Activated T-cell treated with anti-CD3 and anti-CD28 coated beads for 4 hours (primary cell): Measurements from ENCODE around the gene PADI4.
"Not testable (repeated sequence)": the region's sequence is repeated elsewhere in the genome, so short reads cannot be mapped to it uniquely, and the experiment has no call there.

Experiments
- DNase-seq: peaks from one replicate; pipeline ENCODE4 v3.0.0-alpha.2; 2020

The PADI4 gene

DNA sequence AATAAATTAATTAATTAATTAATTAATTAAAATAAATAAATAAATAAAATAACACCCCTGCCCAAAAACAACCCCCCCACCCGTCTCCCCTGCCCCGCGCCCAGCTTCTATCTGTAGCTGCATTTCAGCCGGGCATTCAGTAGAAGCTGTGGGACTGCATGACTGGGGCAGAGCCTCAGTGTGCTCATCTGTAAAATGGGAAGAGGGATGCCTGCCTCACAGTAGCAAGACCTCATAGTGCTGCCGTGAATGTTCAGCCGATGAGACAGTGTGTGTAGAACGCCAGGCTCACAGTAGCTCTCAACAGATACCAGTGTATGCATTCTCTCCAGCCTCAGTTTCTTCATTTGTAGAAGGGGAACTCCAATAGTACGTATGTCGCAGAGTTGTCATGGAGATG is 8.7 kb downstream of the PADI4 start:
- no peak for DNase-seq

DNA sequence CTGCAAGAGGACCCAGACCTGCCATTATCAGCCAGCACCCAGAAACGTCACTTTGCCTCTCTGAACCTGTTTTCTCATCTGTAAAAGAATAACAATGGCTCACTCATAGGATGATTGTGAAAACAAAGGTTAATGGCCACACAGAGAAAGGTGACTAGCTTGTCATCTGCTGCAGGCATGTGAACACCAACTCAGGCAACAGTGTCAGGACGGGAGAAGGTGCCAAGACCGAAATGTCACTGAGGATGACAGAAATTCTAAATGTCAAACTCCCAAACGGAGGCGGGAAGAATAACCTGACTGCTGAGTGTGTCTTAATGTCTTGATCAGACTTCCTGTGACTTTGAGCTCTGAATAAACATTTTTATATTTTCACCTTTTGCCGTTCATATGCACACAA is 10.3 kb downstream of the PADI4 start:
- no peak for DNase-seq

DNA sequence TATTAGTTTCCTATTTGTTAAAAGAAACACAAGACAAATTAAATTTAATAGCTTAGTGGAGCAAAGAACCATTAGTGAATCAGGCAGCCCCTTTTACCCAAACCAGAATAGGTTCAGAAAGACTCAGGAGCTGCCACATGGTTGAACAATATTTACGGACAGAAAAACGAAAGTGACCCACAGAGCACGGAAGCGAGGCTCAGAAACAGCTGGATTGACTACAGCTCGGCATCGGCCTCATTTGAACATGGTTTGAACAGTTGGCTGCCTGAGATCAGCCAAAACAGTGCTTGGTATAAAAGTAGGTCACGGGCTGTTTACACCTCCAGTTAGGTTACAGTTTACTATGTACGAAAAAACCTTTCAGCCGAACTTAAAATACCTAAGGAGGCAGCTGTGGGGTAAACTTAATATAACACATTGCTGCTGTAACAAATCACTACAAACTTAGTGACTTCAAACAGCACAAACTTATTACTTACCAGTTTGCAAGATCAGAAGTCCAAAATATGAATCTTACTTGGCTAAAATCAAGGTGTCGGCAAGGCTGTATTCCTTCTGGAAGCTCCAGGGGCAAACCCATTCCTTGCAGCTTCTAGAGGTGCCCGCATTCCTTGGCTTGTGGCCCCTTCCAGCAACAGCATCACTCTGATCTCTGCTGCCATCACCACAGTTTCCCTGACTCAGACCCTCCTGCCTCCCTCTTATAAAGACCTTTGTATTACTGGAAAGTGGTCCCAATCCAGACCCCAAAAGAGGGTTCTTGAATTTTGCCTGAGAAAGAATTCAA is 11.8 kb downstream of the PADI4 start:
- no peak for DNase-seq

DNA sequence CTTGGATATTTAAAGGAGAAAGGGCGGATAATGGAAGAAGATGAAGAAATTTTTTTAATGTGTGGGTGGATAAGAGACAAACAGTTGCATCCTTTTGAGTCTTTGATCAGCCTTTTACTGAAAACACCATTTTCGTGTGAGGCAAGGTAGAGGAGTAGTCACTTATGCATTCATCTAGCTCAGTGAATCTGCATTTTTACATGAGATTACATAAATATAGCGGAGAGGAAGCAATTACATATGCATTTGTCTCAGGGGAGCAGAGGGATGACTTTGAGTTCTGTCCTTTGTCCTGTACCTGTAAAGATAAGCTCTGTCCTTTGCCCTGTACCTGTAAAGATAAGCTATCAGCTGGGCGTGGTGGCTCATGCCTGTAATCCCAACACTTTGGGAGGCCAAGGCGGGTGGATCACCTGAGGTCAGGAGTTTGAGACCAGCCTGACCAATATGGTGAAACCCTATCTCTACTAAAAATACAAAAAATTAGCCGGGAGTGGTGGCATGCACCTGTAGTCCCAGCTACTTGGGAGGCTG is 13.9 kb downstream of the PADI4 start:
- not testable (repeated sequence) for DNase-seq

DNA sequence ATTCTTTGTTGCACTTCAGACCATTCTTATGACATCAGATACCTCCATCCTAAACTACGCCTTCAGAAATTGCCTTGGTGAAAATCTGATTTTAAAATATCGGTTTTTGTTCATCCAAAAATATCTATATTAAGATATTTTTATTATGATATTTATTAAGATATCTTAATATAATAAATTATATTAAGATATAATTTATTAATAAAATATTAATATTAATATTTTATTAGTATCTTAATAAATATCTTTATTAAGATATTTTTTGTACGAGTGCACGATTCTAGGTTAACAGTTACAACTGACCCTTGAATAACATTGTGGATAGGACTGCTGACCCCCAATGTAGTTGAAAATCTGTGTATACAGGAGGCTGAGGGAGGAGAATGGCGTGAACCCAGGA is 20.9 kb downstream of the PADI4 start:
- DNase-seq: no peak

DNA sequence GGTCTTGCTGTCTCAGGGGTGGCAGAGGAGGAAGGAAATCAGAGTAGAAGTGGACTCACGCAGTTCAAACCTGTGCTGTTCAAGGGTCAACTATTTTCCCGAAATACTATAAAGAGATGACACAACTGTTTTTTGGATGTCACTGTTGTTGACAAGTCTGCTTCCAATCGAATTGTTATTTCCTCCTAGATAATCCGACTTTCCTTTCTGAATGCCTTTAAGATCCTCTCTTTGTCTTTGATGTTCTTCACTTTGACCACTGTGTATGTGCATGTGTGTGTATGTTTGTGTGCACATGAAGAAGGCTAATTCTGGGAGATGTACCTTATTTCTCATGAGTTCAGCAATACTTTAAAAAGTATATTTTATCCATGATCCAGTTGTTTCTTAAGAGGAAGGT is 21.6 kb downstream of the PADI4 start:
- no peak for DNase-seq

DNA sequence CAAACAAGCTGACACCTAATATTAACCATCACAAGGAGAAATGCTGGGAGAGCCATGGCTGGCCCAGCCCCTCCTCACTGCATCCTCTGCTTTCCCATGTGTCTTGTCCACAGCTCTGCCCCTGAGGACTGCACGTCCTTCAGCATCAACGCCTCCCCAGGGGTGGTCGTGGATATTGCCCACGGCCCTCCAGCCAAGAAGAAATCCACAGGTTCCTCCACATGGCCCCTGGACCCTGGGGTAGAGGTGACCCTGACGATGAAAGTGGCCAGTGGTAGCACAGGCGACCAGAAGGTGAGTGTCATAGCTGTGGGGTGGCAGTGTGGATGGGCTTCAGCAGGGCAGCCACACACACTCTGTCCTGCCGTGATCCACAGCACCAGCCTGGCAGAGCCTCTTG is 22.9 kb downstream of the PADI4 start:
- DNase-seq: no peak

DNA sequence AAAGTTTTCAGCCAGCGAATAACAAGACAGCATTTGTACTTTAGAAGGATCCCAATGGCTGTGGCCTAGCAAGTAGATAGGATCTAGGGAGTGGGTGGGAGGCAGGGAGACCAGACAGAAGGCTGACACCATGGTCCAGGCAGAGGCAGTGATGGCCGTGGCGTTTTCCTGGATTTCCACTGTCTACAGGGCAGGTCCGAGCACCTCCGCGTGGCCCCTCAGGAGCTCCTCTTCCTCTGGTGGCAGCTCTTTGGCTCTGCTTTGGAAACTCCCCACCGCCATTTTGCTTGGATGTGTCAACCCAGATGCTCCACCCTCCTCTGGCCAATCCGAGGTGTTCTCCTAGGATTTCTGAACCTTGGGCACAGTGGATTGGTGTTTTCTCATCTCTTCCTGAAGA is 25.1 kb downstream of the PADI4 start:
- DNase-seq: no peak

DNA sequence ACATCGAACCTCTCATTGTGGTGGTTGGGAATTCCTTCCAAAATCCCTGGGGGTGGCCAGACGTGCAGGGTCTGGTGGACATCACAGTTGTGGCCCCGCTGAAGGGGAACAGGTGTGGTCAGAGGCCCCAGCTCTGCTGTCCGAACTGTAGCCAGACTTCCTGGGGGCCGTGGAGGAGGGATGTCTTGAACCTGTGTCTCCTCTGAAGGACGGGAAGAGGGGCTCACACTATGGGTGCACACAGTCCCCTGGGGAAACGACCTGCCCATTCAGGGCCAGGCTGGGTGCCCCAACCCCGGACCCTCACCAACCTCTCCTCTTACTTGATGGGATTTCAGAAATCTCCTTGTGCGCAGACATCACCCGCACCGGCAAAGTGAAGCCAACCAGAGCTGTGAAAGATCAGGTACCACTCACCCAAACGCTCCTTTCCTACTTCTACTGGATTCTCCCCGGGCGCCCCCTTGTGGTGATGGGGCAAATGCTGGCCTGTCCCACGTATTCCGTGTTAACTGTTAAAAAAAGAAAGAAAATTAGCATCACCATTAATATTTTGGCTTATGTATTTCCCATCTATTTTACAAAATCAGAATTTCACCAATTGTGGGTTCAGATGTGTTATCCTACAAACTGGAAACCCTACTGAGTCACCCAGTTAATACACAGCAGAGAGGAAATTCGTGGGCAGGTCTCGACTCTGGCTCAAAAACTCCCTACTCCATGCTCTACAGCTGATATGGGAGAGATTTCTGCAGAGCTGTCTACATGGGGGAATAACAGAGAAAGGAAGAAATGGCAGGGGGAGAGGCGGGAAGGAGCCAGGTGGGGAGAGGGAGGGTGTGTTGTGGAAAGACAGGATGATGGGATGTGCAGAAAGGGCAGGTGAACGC is 28.1 kb downstream of the PADI4 start:
- DNase-seq: peak; percentile 57

DNA sequence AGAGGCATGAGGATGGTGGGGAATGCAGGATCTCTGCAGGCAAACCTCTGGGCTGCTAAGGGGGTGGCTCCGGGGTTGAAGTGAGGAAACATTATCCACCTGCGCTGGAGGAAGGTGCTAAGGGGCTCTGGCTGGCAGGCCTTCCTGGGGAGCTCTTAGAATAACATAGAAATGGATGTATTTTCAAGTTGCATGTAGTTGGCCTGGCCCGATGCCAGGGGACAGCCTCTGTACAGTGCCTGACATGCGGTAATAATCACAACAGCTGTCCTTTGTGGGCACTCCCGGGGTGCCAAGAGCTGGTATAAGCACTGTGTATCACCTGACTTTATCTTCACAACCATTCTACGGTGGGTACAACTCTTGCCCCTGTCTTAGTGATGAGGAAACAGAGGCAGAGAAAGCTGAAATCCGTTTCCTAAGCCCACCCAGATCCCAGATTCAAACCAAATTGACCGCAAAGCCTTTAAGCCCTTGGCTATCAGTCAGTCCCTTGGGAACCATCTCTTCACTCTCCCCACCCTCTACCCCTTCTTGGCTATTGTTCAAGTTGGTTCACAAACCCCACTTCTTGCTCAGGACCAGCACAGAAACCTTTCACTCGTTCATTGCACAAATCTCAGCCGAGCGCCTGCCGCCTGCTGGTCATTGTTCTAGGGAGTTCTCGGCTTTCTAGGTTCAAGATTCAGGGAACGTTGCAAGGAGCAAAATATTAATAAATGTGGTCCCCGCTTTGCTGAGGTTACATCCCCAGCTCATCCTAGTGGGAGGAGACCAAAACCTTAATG is 30.9 kb downstream of the PADI4 start:
- DNase-seq: no peak

DNA sequence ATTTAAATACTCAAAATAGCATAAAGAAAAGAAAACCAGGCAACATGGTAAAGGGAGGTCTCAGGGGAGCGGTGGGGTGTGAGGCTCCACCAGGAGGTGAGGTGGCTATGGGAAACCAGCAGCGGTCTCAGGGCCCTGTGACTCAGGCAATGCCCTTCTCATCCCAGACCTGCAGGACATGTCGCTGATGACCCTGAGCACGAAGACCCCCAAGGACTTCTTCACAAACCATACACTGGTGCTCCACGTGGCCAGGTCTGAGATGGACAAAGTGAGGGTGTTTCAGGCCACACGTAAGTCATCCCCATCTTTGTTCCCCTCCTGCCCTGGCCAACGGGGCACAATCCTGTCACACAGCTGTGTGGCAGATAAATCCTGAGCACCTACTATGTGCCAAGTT is 31.5 kb downstream of the PADI4 start:
- DNase-seq: no peak

DNA sequence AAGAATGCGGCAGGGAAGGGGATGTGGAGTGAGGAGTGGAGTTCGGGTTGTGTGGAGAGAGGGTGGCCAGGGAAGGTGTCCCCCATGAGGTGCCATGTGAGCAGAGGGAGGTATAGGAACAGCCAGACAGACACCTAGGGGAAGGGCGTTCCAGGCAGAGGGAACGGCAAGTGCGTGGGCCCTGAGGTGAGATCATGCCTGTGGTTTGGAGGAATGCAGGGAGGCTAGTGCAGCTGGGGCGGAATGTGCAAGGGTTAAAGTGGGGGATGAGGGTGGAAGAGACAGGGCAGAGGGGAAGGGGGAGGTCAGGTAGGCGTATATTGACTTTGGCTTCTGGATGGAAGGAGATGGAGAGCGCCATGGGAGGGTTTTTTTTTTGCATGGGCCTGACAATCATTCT is 32.4 kb downstream of the PADI4 start:
- no peak for DNase-seq

DNA sequence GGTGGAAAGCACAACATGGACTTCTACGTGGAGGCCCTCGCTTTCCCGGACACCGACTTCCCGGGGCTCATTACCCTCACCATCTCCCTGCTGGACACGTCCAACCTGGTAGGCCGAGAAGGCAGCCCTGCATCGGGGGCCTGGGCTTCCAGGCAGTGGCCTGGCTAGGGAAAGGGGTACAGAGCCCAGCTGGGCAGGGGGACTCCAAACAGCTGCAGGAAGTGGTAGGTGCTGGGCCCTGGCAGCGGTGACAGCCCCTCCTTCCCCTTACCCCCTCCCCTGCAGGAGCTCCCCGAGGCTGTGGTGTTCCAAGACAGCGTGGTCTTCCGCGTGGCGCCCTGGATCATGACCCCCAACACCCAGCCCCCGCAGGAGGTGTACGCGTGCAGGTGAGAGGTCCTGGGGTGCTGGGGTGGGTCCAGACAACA is 34.0 kb downstream of the PADI4 start:
- no peak for DNase-seq

DNA sequence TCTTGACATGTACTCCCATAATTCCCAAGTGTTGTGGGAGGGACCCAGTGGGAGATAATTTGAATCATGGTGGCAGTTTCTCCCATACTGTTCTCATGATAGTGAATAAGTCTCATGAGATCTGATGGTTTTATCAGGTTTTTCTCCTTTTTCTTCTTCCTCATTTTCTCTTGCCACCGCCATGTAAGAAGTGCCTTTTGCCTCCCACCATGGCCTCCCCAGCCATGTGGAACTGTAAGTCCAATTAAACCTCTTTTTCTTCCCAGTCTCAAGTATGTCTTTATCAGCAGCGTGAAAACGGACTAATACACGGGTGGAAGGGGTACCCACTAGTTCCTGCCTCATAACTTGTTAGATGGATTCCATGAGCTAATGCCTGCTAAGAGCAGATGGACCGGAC is 37.5 kb downstream of the PADI4 start:
- not testable (repeated sequence) for DNase-seq

DNA sequence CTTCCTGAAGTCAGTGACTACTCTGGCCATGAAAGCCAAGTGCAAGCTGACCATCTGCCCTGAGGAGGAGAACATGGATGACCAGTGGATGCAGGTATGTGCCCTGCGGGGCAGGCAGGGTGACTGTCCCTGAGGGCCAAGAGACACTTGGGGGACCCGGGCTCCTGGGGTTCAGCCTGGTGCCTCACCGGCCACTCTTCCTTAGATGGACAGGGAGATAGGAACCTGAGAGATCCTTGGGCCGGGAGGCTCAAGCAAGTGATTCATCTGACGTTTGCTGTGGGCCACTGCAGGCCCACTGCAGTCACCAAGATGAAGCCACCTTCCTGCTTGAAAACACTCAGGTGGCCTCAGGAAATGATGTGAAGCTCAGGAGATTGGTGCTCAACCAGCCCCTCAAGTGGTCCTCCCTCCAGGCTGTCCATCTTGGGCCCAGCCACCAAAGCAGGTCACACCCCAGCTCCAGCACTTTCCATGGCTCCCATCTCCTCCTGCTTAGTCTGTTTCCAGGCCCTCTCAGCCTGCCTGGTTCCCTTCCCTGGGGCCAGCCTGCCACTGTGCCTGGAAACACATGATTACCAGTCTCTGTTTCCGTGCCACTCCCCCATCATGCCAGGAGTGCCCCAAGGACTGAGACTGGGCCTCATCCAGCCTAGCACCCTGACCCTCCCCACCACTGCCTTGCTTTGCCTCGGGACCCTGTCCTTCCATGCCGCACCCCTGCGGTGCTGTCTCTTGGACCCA is 38.2 kb downstream of the PADI4 start:
- no peak for DNase-seq

DNA sequence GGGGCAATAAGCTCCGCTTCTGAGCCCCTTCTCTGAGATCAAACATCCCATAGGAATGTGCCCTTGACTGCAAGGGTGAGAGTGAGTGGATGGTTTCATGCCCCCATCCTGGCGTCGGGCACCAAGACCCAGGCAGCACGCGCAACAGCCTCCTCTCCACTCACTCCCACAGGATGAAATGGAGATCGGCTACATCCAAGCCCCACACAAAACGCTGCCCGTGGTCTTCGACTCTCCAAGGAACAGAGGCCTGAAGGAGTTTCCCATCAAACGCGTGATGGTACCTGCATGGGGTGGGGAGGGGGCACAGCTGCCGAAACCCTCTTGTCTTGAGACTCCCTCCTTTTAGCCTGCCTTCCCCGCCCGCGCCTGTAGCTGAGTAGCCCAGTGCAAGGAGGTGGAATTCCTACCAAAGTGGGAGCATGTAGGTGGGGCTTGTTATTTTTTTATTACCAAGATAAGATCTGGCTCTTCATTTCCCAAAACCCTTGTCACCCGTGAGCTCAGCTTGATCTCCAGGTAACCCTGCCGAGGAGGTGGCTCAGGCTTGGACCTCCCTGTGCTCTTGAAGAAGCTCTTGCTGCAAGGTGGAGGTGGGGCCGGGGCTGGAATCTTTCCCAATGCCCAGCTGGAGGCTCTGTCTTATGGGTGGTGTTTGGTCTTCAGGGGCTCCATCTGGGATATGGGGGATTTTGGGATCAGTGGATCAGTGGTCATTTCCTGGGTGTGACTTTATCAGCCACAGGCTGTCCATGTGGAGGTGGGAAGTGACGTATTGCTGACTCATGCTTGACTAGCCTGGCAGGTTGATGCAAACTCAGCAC is 40.0 kb downstream of the PADI4 start:
- DNase-seq: no peak

DNA sequence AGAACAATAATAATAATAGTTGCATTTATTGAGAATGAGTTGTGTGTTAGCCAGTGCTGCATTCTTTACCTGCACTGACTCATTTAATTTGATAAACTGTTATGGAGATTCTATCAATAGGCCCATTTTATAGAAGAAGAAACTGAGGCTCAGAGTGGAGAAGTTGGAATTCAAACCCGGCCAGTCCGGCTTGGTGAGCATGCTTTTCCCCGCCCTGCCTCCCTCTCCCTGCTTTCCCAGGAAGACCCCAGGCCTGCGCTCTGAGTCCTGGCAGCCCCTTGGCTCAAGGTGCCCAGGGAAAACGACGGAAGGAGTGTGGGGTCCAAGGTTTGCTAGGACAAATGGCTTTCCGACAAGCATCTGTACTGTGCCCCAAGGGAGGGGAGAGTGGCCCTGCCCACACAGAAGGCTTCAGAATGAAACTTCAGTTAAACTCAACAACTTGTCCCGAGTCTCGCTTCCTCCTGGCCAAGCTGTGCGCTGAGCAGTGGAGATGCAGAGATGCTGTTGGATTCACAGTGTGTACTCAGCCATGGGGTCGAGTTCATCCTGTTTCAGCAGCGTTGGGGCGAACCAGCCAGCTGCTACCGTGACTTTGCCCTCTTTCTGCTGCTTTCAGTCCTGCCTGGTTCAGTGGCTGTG is 40.7 kb downstream of the PADI4 start:
- DNase-seq: no peak

DNA sequence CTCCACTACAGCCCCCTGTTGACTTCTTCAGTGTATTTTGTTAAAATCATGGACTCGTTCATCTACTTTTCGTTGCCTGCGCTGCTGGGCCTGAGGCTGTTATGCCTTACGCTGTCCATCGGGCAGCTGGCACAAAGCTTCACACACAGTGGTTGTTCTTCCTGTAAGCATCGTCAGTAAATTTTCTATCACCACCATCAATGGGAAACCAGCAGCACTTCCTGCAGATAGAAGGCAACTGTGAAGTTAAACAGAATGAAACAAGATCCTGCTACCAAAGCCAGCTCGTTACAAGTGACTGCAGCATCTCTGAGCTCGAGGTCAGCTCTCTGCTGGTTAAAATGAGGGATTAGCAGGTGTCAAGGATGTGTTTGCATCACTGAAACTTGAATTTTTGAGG is 42.1 kb downstream of the PADI4 start:
- no peak for DNase-seq

DNA sequence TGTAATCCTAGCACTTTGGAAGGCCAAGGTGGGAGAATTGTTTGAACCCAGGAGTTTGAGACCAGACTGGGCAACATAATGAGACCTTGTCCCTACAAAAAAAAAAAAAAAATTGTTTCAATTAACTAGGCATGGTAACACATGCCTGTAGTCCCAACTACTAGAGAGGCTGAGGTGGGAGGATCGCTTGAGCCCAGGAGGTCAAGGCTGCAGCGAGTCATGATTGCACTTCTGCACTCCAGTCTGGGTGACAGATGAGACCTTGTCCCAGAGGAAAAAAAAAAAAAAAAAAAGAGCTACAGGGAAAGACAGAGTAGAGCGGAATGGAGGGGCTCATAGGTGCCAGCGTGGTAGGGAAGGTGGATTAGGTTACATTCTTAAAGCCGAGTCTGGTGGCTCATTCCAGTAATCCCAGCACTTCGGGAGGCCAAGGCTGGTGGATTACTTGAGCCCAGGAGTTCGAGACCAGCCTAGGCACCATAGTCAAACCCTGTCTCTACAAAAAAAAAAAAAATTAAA is 43.0 kb downstream of the PADI4 start:
- no peak for DNase-seq

DNA sequence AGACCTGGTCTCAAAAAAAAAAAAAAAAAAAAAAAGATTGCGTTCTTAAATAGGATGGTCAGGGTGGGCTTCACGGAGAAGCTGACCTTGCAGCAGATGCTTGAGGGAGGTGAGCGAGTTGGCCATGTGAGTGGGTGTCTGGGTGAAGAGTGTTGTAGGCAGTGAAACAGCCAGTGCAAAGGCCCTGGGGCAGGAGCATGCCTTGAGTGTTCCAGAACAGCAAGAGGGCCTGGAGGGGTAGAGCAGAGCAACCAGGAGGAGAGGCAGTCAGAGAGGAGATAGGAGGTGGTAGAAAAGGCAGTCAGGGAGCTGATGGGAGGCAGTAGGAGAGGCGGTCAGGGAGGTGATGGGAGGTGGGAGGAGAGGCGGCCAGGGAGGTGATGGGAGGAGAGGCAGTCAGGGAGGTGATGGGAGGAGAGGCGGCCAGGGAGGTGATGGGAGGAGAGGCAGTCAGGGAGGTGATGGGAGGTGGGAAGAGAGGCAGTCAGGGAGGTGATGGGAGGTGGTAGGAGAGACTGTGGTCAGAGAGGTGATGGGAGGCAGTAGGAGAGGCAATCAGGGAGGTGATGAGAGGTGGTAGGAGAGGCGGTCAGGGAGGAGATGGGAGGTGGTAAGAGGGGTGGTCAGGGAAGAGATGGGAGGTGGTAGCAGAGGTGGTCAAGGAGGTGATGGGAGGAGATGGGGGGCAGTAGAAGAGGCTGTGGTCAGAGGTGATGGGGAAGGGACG is 43.8 kb downstream of the PADI4 start:
- DNase-seq: no peak
